NCI-H2227 (cell line): Measurements from ENCODE around the gene KRT8.
A peak's percentile ranks its signal among the peaks of the same experiment; 100 is the strongest.

Source experiments
- DNase-seq: peaks from one replicate; lab custom pipeline; 2025; ENCODE audit not compliant: unreplicated experiment; lab: John Stamatoyannopoulos, UW

KRT8 gene

GRCh38 chr12:52925717-52926595 is 21.1 kb upstream of the KRT8 start:
- no peak for DNase-seq

DNA sequence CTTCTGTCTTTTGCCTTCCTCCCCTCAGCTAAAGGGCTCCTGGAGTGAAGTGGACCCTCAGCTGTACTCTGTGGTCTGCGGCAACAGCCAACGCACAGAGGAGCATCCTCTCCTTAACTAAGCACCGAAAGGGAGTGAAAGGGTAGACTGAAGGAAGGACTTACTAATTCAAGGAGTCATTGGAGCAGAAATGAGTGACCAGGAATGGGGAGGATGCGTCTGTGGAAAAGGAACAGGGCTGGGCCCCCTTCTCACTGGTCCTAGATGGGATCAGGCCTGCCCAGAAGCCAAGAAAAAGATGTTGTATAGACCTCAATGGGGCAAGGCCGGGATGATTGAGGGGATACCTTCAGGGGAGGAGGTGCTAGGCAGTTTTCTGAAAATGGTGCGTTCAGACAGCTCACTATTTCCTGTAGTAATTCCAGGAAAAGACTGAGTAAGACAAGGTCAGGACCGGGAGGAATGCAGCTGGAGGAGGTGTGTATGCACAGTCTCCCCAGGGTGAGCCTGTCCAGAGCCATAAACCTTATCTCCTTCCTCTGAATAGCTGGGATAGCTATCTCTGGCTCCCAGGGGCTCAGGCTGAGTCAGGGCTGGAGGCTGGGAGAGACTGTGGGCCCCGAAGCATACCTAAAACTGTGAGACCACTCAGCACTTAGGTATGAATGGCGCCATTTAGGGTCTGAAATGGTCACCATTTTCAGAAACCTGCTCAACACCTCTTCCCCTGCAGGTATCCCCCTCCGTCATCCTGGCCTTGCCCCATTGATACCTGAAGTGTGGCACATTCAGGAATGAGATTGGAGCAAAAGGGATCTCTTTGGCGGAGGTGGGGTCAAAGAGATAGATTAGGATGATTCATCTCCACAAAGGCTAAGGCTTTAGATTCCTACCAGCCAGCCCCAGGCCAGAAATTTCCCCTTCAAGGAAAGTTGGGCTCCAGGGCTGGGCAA is 20.2 kb upstream of the KRT8 start:
- DNase-seq = no peak

- no peak for DNase-seq
Measured at GRCh38 chr12:52921488-52922165, 16.8 kb upstream of the KRT8 start.

DNA sequence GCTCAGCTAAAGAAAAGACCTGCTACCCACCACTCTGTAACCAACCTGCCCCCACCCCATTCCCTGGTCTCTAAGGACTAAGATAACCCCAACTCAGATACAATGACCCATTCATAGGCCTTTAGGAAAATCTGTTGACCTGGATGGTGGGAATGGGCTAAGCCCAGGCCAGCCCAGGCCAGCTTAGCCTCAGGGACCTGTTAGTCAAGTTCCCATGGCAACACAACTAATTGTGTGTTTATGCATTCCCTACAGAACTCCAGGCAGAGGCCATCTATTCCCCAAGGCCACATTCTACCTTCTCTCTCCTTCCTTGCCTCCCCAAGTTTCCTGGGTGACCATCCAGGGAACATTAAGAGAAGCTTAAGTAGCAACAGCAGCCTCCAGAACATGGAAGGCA is 16.1 kb upstream of the KRT8 start:
- no peak for DNase-seq

- DNase-seq = no peak
Measured at GRCh38 chr12:52918784-52919183, 13.9 kb upstream of the KRT8 start.

GRCh38 chr12:52918351-52918750 is 13.5 kb upstream of the KRT8 start:
- no peak for DNase-seq

DNA sequence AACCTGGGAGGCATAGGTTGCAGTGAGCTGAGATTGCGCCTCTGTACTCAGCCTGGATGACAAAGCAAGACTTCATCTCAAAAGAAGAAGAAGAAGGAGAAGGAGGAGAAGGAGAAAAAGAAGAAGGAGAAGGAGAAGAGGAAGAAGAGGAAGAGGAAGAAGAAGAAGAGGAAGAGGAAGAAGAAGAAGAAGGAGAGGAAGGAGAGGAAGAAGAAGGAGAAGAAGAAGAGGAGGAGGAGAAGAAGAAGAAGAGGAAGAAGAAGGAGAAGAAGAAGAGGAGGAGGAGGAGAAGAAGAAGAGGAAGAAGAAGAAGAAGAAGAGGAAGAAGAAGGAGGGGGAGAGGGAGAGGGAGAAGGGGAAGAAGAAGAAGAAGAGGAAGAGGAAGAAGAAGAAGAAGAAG is 12.9 kb upstream of the KRT8 start:
- no peak for DNase-seq

GRCh38 chr12:52916216-52916615 is 11.3 kb upstream of the KRT8 start:
- DNase-seq = no peak

DNA sequence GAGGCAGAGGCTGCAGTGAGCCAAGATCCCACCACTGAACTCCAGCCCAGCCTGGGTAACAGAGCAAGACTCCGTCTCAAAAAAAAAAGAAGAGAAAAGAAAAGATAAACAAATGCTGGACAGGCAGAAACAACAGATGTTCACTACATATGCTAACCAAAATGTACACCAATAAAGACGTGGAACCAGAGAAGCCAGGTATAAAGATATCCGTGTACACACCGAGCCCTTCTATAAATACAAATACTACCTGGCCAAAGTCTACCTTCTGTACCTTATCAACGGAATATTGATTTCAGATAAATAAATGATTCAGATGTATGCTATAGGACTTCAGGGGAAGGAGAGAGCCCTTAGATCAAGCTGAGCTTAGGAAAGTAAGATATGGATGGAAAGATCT is 10.8 kb upstream of the KRT8 start:
- DNase-seq = no peak

DNA sequence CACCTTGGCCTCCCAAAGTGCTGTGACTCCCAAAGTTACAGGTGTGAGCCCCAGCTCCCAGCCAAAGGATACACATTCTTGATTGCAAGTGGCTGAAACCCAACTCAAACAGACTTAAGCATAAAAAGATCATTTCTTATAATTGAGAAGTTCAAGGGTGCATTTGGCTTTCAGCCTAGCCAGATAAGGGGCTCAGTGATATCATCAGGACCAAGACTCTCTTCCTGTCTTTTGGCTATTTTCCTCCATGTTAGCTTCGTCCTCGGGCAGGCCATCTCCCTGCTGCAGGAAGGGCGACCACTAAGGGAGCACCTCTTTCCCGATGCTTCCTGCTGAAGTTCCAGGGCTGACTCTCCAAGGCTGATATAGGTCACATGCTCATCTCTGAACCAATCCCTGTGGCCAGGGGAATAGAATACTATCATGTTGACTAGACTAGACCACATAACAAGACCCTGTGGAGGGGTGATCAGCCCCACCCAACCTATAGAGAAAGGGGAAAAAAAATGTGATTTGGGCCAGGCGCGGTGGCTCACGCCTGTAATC is 9.8 kb upstream of the KRT8 start:
- no peak for DNase-seq

DNA sequence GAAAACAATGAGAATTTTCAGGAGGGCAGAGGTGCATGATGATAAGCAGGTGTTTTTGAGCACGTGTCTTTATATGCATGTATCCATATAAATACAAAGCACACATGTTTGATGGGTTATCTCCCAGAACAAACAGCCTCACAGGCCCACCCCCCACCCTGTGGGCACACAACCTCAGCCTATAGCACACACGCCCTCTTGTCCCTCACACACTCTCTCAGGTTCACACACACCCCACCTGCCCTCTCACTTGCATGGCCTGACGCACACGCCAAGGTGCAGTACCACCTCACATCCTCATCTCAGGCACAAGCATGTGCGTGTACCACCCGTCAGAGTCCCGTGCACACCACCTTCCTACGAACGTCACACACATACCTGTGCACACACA is 8.6 kb upstream of the KRT8 start:
- no peak for DNase-seq

- DNase-seq = no peak
Measured at GRCh38 chr12:52912711-52913430, 8.0 kb upstream of the KRT8 start.

DNA sequence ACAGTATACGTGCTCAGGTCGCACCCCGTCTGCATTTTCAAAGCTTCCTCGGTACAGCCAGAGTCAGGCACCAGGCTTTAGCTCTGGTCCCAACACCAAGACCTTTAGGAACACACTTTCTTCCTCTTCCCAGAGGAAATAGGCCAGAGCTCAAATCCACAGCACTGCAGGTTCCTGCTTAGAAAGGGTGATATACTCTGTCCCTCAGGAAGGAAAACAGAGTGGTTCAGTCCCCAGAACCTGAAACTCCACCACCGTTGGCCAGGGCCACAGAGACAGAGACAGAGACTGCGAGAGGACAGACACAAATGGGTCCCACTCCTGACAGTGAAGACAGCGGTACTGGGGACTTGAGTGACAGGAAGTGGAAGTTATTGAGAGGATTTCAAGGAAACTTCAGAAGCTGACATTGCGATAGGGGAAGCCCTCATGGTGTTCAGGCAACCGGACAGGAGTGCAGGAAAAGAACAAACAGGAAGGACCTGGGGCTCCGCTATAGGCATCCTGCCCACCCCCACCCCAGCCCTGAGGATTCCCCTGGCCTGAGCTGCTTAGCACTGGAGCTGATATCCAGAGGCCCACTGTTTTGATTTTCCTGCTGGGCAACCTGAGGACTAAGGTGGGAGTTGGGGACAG is 5.5 kb upstream of the KRT8 start:
- no peak for DNase-seq

DNA sequence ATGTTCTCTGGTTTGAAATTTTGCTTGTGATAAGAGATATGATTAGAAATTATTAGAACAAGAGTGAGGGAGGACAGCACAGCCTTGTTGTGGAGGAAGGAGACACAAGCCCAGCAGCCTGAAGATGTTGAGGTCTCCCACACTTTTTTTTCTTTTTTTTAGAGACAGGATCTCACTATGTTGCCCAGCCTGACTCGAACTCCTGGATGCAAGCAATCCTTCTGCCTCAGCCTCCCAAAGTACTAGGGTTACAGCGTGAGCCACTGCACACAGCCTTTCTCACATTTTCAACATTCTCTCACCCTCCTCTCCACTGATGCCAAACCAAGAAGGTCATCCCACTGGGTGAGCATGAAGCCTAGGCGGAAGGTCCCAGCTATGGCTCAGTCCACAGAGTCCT is 4.9 kb upstream of the KRT8 start:
- no peak for DNase-seq

- no peak for DNase-seq
Measured at GRCh38 chr12:52909331-52909730, 4.5 kb upstream of the KRT8 start.

DNA sequence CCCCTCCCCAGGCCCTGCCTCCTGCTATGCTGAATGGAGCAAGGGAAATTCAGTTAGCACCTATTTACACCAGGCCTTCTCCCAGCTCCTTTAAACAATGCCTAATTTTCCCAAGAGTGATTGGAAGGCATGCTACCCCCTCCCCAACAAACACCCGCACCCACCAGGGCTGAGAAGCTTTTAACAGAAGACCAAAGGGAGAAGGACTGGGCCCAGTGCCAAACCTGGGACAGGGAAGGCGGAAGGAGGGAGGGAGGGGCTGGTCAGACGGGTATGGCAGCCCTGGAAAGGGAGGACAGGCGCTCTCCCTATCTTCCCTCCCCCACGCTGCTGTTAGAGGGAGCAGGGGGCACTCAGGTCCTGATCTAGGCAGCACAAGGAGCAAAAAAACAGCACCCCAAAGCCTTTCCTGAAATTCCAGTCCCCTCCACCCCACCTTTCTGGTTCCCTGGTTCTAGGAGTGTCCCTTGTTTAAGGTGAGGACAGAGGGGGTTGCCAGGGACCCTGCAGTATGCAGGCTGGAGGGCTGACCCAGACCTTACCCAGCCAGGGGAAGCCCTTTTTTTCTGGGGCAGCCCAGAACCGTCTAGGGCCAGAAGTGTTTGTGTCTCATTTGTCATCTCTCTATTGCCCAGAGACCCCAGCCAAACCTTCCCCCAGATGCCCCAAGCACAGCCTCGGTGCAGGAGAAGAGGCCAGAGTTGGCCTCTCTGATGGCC is 2.4 kb upstream of the KRT8 start:
- peak; percentile 16 for DNase-seq

GRCh38 chr12:52906191-52906601 is 1.3 kb upstream of the KRT8 start:
- no peak for DNase-seq

- DNase-seq = peak; percentile 29
Measured at GRCh38 chr12:52903855-52904508, 894 bp downstream of the KRT8 start.
